Heart right ventricle (tissue), 16 donors: ENCODE results near the gene HPRT1. TPM values are rescaled to one million over a fixed set of nuclear protein-coding genes. Genes with fewer than 3 reads are reported as not detected.
"Not testable (repeated sequence)": the region's sequence is repeated elsewhere in the genome, so short reads cannot be mapped to it uniquely, and the experiment has no call there.

Source experiments
- ATAC-seq, 8 donors: fragments of 200-7000 bp; cut with Tn5 transposase; one replicate each; pipeline ENCODE4 v1.9.1; 2020; ENCODE audit warnings: mild to moderate bottlenecking in 8 of 8, moderate library complexity in 8 of 8, moderate number of reproducible peaks in 1 of 8
- DNase-seq, 2 donors: peaks; one replicate each; pipeline ENCODE4 v3.0.0-alpha.2; 2020
- H3K27ac ChIP-seq, 10 donors: fragments of 200-600 bp; sonication (generic) in 2 of 10; one replicate each; pipeline versions ENCODE4 v1.5.0 to v1.8.0; 2020 to 2022; ENCODE audit warnings: mild to moderate bottlenecking in 3 of 10
- H3K27me3 ChIP-seq, 7 donors: fragments of 200-600 bp; one replicate each; pipeline ENCODE4 v1.8.0; 2021 to 2022; ENCODE audit warnings: mild to moderate bottlenecking in 2 of 7
- H3K36me3 ChIP-seq, 9 donors: fragments of 200-600 bp; sonication (generic) in 1 of 9; one replicate each; pipeline versions ENCODE4 v1.5.0 to v1.8.0; 2020 to 2022; ENCODE audit warnings: mild to moderate bottlenecking in 2 of 9
- H3K4me1 ChIP-seq, 9 donors: fragments of 200-600 bp; sonication (generic) in 1 of 9; one replicate each; pipeline versions ENCODE4 v1.5.0 to v1.8.0; 2020 to 2022; ENCODE audit warnings: mild to moderate bottlenecking in 4 of 9
- H3K4me3 ChIP-seq, 10 donors: fragments of 200-600 bp; sonication (generic) in 2 of 10; one replicate each; pipeline versions ENCODE4 v1.5.0 to v1.8.0; 2020 to 2022; ENCODE audit warnings: mild to moderate bottlenecking in 7 of 10, moderate library complexity in 2 of 10
- H3K9me3 ChIP-seq, 11 donors: fragments of 200-600 bp in 10 of 11; sonication (generic) in 2 of 11; one replicate each; pipeline versions ENCODE4 v1.5.0 to v1.8.0; 2013 to 2022; ENCODE audit warnings: mild to moderate bottlenecking in 2 of 11, control low read depth in 1 of 11, moderate library complexity in 1 of 11
- CTCF ChIP-seq, 9 donors: fragments of 200-600 bp; sonication (generic) in 2 of 9; IDR thresholded peaks; one replicate each; pipeline versions ENCODE4 v1.5.0 to v1.8.0; 2021 to 2022; ENCODE audit warnings: antibody characterized with exemption in 9 of 9, mild to moderate bottlenecking in 5 of 9, moderate library complexity in 1 of 9
- WGBS, 2 donors: extraction: QIAGEN DNeasy Blood & Tissue Kit; methylation state at CpG; one replicate each; pipeline ENCODE4 v1.1.7; 2013; ENCODE audit warnings: inconsistent platforms in 1 of 2; 5-methylcytosine and 5-hydroxymethylcytosine counted together
- intact Hi-C, 10 donors: fragments of 100-400 bp; cut with DNase I; formaldehyde crosslinking; loops; one replicate each; pipeline versions ENCODE4 v1.11.1 to v1.14.2; 2022
- polyA plus RNA-seq, 2 donors: library from polyadenylated mRNA; stranded (reverse); fragments of 200-250 nt; gene quantifications; one replicate each; pipeline ENCODE4 v1.2.3, GENCODE V29; 2013
- total RNA-seq, 10 donors: library from RNA; stranded (reverse); fragmentation: NEBNext Ultra II Directional in 3 of 10; extraction: Animal tissue kit (Norgen Biotek cat#: 25700) in 3 of 10; gene quantifications; one replicate each; pipeline versions ENCODE4 v1.2.1 to v1.2.4, GENCODE V29; 2021 to 2023
- donor health status: Arrhythmogenic right ventricular cardiomyopathy.
- donor health status: ischemic (EF 13 %, LVEDD 7.1; RV severe dilation, severe dysfunction).
- donor health status: healthy with polysubstance abuse.
- donor health status: DM: no; HTN: yes; CAD: no.
- donor health status: DM: no; HTN: no; CAD: no.
- donor health status: ischemic (EF 25% LVEDD 6.9; RV normal size, moderate dysfunction).
- donor health status: ischemic (EF 25% LVEDD 5.7; RV mildly dilated, moderate dysfunction).
- donor health status: healthy.
- donor health status: DM: yes; HTN: yes; CAD: no.
- donor health status: Ischemic cardiomyopathy.
- donor health status: ischemic (EF 35%, LVEDD 5.7; RV mildly dilated, moderate dysfunction).
- donor health status: nonischemic (EF 11% LVEDD 7.7; RV severe dilation, severe dysfunction).
- donor health status: DM: yes; HTN: yes; CAD: no.
- donor health status: PGD.
- donor health status: ischemic (EF 29% LVEDD 5.4; RV normal size, mild dysfunction).
- donor health status: nonischemic (EF 23%, LVEDD 6.1; RV moderate dilation, normal function).

The HPRT1 gene
- total and polyA plus RNA-seq, 12 donors, result 17.0 to 29.6 (median 25.6) TPM

GRCh38 chrX:134461437-134461836 is 1.5 kb downstream of the HPRT1 start:
- H3K9me3 ChIP-seq, result no peaks in the 10 kb centered on the region
- H3K4me3 ChIP-seq, result peak overlapping the region in 3 of 10 donors; percentile 58 to 66 (median 66)
- no peak for ATAC-seq
- H3K27ac ChIP-seq, result no peak overlapping the region
- 83 to 100% methylated on average over 3 of the region's 3 CpGs for WGBS, 2 donors
- TF ChIP-seq CTCF (IDR thresholded peaks at IDR 0.05), result no peak
- peaks cover 0 to 13% (median 5%) of the 10 kb centered on the region in 9 donors for H3K4me1 ChIP-seq
- intact Hi-C loops, result no loop called here
- H3K27me3 ChIP-seq, result no peaks in the 10 kb centered on the region
- H3K36me3 ChIP-seq, result no peaks in the 10 kb centered on the region
- no peak for DNase-seq

- Histone ChIP-seq H3K27me3 (no peaks in the 10 kb centered on the region), H3K36me3 (no peaks in the 10 kb centered on the region), H3K4me1 (peaks cover 0 to 13% (median 5%) of the 10 kb centered on the region in 9 donors), H3K27ac (no peak overlapping the region), H3K4me3 (no peak overlapping the region), H3K9me3 (no peaks in the 10 kb centered on the region)
- 62 to 66% methylated on average over 2 of the region's 2 CpGs for WGBS, 2 donors
- ATAC-seq (no peak), DNase-seq (no peak)
- no peak for TF ChIP-seq CTCF (IDR thresholded peaks at IDR 0.05)
- intact Hi-C loops, result no loop called here
These were observed 3.0 kb downstream of the HPRT1 start for GRCh38 chrX:134462927-134463326.

- DNase-seq, H3K27ac ChIP-seq, ATAC-seq, H3K36me3 ChIP-seq, H3K4me3 ChIP-seq, intact Hi-C loops, H3K27me3 ChIP-seq, H3K9me3 ChIP-seq: not testable (repeated sequence)
- 93 to 96% methylated on average over 6 of the region's 6 CpGs for WGBS, 2 donors
- H3K4me1 ChIP-seq, result peaks cover 0 to 14% (median 5%) of the 10 kb centered on the region in 9 donors
These were observed 4.5 kb downstream of the HPRT1 start for GRCh38 chrX:134464453-134464852.

DNA sequence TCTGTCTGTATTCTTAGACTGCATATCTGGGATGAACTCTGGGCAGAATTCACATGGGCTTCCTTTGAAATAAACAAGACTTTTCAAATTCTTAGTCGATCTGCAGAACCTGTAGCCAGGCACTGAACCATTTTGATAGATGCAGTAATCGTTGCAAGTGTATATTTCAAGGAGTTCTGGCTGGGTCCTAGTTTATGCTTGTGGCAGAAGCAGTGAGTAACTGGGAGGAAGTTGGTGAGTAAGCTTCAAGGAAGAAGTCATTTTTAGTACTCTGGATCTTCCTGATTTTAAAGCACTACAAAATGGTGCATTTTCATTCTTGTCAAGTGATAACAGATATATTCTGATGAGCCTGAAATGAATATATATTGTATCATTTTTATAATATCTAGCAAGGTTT is 9.5 kb downstream of the HPRT1 start:
- 42 to 43% methylated on average over 2 of the region's 2 CpGs for WGBS, 2 donors
- Histone ChIP-seq H3K36me3 (peaks cover 0 to 3% (median 0%) of the 10 kb centered on the region in 9 donors), H3K27ac (peak overlapping the region in 1 of 10 donors; percentile 36), H3K9me3 (no peaks in the 10 kb centered on the region), H3K4me1 (peaks cover 0 to 9% (median 0%) of the 10 kb centered on the region in 9 donors), H3K4me3 (no peak overlapping the region), H3K27me3 (no peaks in the 10 kb centered on the region)
- ATAC-seq (no peak), DNase-seq (no peak)
- intact Hi-C loops, result no loop called here
- no peak for TF ChIP-seq CTCF (IDR thresholded peaks at IDR 0.05)

- ATAC-seq (no peak), DNase-seq (no peak)
- H3K36me3 ChIP-seq, result peaks cover 0 to 8% (median 0%) of the 10 kb centered on the region in 9 donors
- 100% methylated on average over 1 of the region's 1 CpG for WGBS, 2 donors
- intact Hi-C loops, result no loop called here
- no peaks in the 10 kb centered on the region for H3K27me3 ChIP-seq
- H3K4me1 ChIP-seq, result peaks cover 0 to 9% (median 0%) of the 10 kb centered on the region in 9 donors
- H3K27ac ChIP-seq, result peak overlapping the region in 1 of 10 donors; percentile 36
- H3K4me3 ChIP-seq, result no peak overlapping the region
- H3K9me3 ChIP-seq, result no peaks in the 10 kb centered on the region
- no peak for TF ChIP-seq CTCF (IDR thresholded peaks at IDR 0.05)
These were observed 10.0 kb downstream of the HPRT1 start for GRCh38 chrX:134470013-134470412.
